ENCODE data around the gene PRR19.
"Not testable (repeated sequence)": the region's sequence is repeated elsewhere in the genome, so short reads cannot be mapped to it uniquely, and the experiment has no call there.

The PRR19 gene
- total RNA-seq = 0 to 0.61 (median 0.50) reads per million in 4 donors

GRCh38 chr19:42301646-42302203, at the start of gene PRR19:
Gene PRR19 (plus strand): TSS chr19:42302132. CDS start chr19:42309585, 7,453 bp downstream.
- DNase-seq = no peak

GRCh38 chr19:42252365-42253244, 49.3 kb upstream of the PRR19 start:
- no peak for DNase-seq

- peak; percentile 48 to 68 (median 59) for DNase-seq
These were observed 48.5 kb upstream of the PRR19 start for GRCh38 chr19:42253245-42254088.

GRCh38 chr19:42254089-42254849, 47.7 kb upstream of the PRR19 start:
- peak; percentile 60 to 81 (median 78) for DNase-seq

GRCh38 chr19:42254850-42255765, 46.8 kb upstream of the PRR19 start, which contains the start of gene ERF:
Gene ERF (minus strand): TSS chr19:42255128. CDS start chr19:42254999, 129 bp downstream.
- peak; percentile 89 to 94 (median 91) for DNase-seq

GRCh38 chr19:42255766-42256745, 45.9 kb upstream of the PRR19 start:
- DNase-seq = no peak

GRCh38 chr19:42257842-42258241, 44.1 kb upstream of the PRR19 start:
- DNase-seq = not testable (repeated sequence)

- no peak for DNase-seq
These were observed 40.2 kb upstream of the PRR19 start for GRCh38 chr19:42261763-42262162.

GRCh38 chr19:42266105-42266504, 35.8 kb upstream of the PRR19 start:
- not testable (repeated sequence) for DNase-seq

GRCh38 chr19:42266928-42267603, 34.9 kb upstream of the PRR19 start:
- not testable (repeated sequence) for DNase-seq

- DNase-seq = no peak
These were observed 34.2 kb upstream of the PRR19 start for GRCh38 chr19:42267644-42268141.

- peak; percentile 98 to 100 (median 99) for DNase-seq
These were observed 33.7 kb upstream of the PRR19 start for GRCh38 chr19:42268142-42268703.

GRCh38 chr19:42268704-42269477, 33.0 kb upstream of the PRR19 start, which contains the start of gene CIC:
Gene CIC (plus strand): TSS chr19:42269252. CDS start chr19:42271784, 2,532 bp downstream.
- peak; percentile 99 to 100 (median 99) for DNase-seq

GRCh38 chr19:42269478-42270345, 32.2 kb upstream of the PRR19 start:
- DNase-seq = no peak

GRCh38 chr19:42270346-42271044, 31.4 kb upstream of the PRR19 start:
- DNase-seq = peak; percentile 48 to 82 (median 67)

GRCh38 chr19:42271045-42271419, 30.9 kb upstream of the PRR19 start:
- DNase-seq = no peak
